ENCODE results near the gene AKR1C1.
"Not testable (repeated sequence)": the region's sequence is repeated elsewhere in the genome, so short reads cannot be mapped to it uniquely, and the experiment has no call there.

Gene AKR1C1

DNA sequence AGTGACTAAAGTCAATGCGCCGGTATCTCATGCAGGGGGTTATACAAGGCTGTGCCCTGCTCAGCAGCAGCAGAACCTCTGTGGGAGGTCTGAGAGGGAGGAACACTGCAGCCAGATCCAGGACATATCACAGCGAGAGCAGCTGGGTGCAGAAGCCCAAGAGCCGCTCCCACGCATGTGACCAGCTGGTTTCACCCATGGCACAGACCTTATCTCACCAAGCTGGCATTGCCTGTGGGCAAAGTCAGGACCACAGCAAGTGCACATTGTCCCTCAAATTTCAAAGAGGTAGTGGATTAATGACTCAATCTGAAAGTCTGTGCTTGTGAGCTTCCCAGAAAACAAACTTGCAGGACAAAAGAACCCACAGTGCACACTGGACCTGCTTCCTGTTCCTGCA is 31.6 kb upstream of the AKR1C1 start:
- DNase-seq, result no peak
- H3K27me3 ChIP-seq, result no peaks in the 10 kb centered on the region
- no peaks in the 10 kb centered on the region for H3K4me1 ChIP-seq
- no peak overlapping the region for H3K4me3 ChIP-seq (ENCODE audit: low read depth, low read length)
- H3K9me3 ChIP-seq, result no peaks in the 10 kb centered on the region
- H3K36me3 ChIP-seq, result no peaks in the 10 kb centered on the region
- TF ChIP-seq, protein P1, sequence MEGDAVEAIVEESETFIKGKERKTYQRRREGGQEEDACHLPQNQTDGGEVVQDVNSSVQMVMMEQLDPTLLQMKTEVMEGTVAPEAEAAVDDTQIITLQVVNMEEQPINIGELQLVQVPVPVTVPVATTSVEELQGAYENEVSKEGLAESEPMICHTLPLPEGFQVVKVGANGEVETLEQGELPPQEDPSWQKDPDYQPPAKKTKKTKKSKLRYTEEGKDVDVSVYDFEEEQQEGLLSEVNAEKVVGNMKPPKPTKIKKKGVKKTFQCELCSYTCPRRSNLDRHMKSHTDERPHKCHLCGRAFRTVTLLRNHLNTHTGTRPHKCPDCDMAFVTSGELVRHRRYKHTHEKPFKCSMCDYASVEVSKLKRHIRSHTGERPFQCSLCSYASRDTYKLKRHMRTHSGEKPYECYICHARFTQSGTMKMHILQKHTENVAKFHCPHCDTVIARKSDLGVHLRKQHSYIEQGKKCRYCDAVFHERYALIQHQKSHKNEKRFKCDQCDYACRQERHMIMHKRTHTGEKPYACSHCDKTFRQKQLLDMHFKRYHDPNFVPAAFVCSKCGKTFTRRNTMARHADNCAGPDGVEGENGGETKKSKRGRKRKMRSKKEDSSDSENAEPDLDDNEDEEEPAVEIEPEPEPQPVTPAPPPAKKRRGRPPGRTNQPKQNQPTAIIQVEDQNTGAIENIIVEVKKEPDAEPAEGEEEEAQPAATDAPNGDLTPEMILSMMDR (IDR thresholded peaks at IDR 0.05; ENCODE audit: low read depth, low read length), result no peak

DNA sequence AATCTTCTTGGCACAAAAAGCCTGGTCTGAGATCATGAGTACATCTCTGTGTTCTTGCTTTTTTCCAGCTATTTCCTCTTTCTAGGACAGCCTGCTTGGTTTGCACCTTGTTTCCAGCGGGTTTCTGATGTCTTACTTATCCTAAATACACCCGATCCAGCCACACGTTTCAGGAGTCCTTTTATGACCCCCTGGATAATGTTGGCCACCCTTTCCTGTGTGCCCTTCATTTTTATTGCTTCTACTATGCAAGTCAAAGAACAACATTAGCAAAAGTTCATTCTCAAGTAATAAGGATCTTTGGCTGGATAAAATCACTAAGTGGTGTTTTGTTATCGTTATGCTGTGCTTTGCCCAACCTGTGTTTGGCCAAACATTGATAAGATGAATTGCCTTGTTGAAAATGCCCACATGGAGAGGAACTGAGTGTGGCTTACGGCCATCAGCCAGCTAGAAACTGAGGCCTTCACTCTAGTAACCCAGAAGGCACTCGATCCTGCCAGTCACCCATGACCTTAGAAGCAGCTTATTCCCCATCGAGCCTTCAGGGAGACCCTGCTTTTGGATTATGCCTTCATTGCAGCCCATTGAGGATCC is 28.7 kb upstream of the AKR1C1 start:
- H3K36me3 ChIP-seq, result no peaks in the 10 kb centered on the region
- TF ChIP-seq, protein P1 (IDR thresholded peaks at IDR 0.05; ENCODE audit: low read depth, low read length), result no peak
- no peak overlapping the region for H3K4me3 ChIP-seq (ENCODE audit: low read depth, low read length)
- no peaks in the 10 kb centered on the region for H3K4me1 ChIP-seq
- H3K9me3 ChIP-seq, result no peaks in the 10 kb centered on the region
- DNase-seq, result no peak
- no peaks in the 10 kb centered on the region for H3K27me3 ChIP-seq

DNA sequence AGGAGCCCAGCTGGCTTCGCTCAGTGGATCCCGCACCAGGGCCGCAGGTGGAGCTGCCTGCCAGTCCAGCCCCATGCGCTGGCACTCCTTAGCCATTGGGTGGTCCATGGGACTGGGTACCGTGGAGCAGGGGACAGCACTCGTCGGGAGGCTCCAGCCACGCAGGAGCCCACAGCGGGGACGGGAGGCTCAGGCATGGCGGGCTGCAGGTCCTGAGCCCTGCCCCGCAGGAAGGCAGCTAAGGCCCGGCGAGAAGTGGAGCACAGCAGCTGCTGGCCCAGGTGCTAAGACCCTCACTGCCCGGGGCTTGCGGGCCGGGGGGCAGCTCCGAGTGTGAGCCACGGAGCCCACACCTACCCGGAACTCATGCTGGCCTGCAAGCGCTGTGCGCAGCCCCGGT is 25.9 kb upstream of the AKR1C1 start:
- Histone ChIP-seq H3K36me3 (no peaks in the 10 kb centered on the region), H3K4me1 (no peaks in the 10 kb centered on the region), H3K27me3 (no peaks in the 10 kb centered on the region), H3K9me3 (no peaks in the 10 kb centered on the region), H3K4me3 (ENCODE audit: low read depth, low read length) (no peak overlapping the region)
- TF ChIP-seq, protein P1 (IDR thresholded peaks at IDR 0.05; ENCODE audit: low read depth, low read length), result no peak
- DNase-seq, result no peak

DNA sequence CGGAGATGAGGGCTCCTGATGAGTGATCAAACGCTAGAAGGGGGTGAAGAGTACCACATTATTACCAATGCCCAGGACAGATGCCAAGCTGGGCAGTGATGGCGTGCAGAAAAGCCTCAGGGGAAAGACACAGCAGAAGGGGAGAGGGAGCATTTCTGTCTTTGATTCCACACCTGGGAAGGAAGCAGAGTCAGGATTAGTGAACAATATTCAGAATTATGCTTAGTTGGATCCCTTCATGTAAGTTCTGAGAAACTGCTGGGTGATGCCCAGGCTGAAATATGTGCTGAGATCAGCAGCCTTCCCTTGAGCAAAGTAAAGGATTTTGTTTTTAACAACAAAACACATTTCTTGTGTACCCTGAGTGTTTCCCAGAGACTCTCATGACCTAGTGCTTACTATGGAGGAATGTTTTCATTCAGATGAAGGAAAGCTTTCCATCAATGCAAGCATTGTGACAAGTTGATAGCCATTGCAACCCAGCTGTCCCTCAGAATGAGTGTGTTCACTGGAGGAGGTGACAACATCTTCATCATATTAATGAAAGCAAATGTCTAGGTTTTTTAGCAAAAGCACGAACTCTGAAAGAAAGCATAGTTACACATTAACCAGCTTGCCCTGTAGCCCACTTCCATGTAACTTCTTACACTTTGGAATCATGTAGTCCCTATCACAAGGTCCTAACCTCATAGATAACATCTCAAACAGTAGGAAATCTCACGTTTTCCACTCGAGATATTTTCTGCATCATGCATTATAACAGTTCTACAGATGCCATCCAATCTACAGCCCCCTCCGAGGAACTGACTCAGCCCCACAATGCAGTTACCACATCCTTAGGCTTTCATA is 23.8 kb upstream of the AKR1C1 start:
- TF ChIP-seq, protein P1 (IDR thresholded peaks at IDR 0.05; ENCODE audit: low read depth, low read length), result no peak
- DNase-seq, result no peak
- no peaks in the 10 kb centered on the region for H3K9me3 ChIP-seq
- H3K4me1 ChIP-seq, result no peaks in the 10 kb centered on the region
- H3K27me3 ChIP-seq, result no peaks in the 10 kb centered on the region
- H3K4me3 ChIP-seq (ENCODE audit: low read depth, low read length), result no peak overlapping the region
- H3K36me3 ChIP-seq, result no peaks in the 10 kb centered on the region

DNA sequence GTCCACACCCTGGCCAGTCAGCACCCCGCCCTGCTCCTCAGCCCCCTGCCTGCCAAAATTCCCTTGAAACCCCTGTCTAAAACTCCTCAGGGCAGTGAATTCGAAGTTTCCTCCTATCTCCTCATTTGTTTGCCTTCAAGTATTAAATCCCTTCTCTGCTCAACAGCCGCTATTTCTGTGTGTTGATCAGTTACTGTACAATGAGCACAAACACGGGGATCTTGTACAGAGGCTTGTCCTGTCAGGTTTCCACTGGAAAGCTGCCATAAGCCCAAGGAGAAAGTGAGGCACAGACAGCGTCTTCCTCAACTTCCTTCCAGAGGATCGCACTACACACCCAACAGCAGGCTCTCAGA is 23.2 kb upstream of the AKR1C1 start:
- H3K27me3 ChIP-seq; H3K36me3 ChIP-seq; DNase-seq; H3K9me3 ChIP-seq; H3K4me3 ChIP-seq (ENCODE audit: low read depth, low read length); H3K4me1 ChIP-seq: not testable (repeated sequence)

DNA sequence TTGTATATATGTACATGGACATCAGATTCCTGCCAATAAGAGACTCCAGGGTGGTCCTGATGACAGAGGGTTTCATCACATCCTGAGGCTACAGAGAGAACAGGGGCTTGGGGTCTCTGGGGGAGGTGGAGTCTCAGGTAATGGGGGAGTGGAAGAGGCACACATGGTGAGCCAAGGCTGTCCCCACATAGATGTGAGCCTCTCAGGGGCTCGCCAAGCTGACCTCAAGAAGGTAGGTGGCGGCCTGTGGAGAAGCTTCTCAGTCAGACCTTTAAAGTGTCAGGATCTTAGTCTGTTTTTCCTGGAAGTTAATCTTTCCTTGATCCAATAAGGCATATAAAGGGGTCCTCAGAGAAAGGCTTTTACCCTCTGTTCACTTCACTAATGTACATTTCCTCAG is 22.3 kb upstream of the AKR1C1 start:
- not testable (repeated sequence) for H3K27me3 ChIP-seq; H3K9me3 ChIP-seq; H3K4me1 ChIP-seq; H3K4me3 ChIP-seq (ENCODE audit: low read depth, low read length); DNase-seq; H3K36me3 ChIP-seq

DNA sequence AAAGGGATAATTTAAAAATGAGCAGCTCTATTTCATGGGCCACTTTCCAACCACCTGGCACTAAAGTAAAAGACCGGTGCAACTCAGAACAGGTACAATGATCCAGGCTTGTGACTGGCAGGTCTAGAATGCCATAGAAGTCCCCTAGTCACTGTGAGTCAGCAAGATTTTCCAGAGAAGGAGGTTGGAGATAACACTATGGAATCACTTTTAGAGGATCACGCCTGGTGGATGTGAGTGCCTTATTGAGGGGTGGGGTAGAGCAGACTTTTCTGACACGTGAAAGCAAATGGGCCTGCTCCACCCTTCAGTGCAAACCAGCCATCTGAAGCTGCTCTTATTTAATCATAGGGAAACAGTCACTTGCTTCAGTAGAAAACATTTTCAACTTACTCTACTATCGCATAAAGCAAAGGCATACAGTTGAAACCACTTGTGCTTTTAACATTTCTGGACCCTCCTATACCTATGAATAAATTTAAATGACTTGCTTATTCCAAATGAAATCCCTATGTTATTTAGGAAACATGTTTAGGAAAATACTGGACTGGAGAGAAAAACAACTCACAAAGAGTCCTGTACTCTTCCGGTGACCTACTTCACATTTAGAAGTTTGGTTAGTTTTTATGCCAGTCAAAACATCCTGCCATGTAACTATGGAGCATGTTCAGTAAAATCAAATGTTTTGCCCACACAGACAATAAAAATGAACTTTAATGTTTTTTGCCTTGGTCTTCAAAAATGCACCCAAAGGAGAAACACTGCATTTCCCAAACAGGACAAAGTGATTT is 21.5 kb upstream of the AKR1C1 start:
- Histone ChIP-seq H3K4me3 (ENCODE audit: low read depth, low read length) (no peak overlapping the region), H3K4me1 (no peaks in the 10 kb centered on the region), H3K36me3 (no peaks in the 10 kb centered on the region), H3K27me3 (no peaks in the 10 kb centered on the region), H3K9me3 (no peaks in the 10 kb centered on the region)
- TF ChIP-seq, protein P1 (IDR thresholded peaks at IDR 0.05; ENCODE audit: low read depth, low read length), result no peak
- no peak for DNase-seq

DNA sequence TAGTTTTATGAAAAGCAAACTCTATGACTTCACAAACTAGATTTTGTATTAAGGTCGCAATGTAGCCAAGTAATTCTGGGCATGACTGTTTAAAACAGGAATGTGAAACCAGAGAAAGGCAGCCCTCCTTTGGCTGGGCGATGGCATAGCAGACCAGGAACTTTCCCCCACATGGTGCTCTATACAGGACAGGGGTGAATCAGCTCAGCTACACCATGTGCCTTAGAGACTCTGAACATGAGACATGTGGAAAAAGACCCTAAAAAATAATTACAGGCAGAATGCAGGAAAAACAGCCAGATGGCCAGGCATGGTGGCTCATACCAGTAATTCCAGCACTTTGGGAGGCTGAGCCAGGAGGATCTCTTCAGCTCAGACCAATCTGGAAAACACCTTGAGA is 20.3 kb upstream of the AKR1C1 start:
- H3K4me1 ChIP-seq; H3K9me3 ChIP-seq; DNase-seq; H3K27me3 ChIP-seq; H3K4me3 ChIP-seq (ENCODE audit: low read depth, low read length); H3K36me3 ChIP-seq: not testable (repeated sequence)

DNA sequence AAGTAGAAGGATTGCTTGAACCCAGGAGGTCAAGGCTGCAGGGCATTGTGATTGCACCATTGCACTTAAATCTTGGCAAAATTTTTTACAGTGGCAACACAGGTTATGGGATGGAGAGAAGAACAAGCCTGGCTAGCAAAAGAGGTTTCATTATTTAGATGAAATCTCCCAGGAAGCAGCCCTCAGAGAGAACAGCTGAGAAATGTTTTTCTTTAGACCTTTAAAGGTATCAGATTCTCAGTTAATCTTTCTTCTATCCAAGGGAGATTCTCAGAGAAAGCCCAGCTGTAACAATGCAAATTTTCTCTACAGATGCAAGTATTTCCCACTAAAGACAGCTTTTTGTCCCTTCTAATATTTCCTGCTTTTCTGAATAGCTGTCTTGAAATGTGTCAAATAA is 19.8 kb upstream of the AKR1C1 start:
- H3K36me3 ChIP-seq; H3K4me3 ChIP-seq (ENCODE audit: low read depth, low read length); DNase-seq; H3K9me3 ChIP-seq; H3K27me3 ChIP-seq; H3K4me1 ChIP-seq: not testable (repeated sequence)

Data from BE2C (cell line).